Mesendoderm (in vitro differentiated cells): ENCODE results near the gene UGT2A1. TPM values are rescaled to one million over a fixed set of nuclear protein-coding genes. Genes with fewer than 3 reads are reported as not detected.
A peak's percentile ranks its signal among the peaks of the same experiment; 100 is the strongest.

ENCODE experiments used
- DNase-seq: peaks from one replicate; pipeline ENCODE4 v3.0.0; 2013
- H2AK5ac ChIP-seq: 2 replicates; pipeline ENCODE4 v1.6.1; 2013; ENCODE audit warnings: low read length, inconsistent platforms
- H2BK120ac ChIP-seq: 2 replicates; pipeline ENCODE4 v1.6.1; 2013; ENCODE audit warnings: low read depth, mild to moderate bottlenecking, low read length, moderate library complexity, mixed read lengths
- H2BK15ac ChIP-seq: replicated peaks from 2 replicates; pipeline ENCODE4 v1.6.1; 2013; ENCODE audit warnings: low read depth, mild to moderate bottlenecking, moderate library complexity
- H2BK5ac ChIP-seq: 2 replicates; pipeline ENCODE4 v1.6.1; 2013; ENCODE audit warnings: low read length, inconsistent platforms
- H3K18ac ChIP-seq: 2 replicates; pipeline ENCODE4 v1.6.1; 2013; ENCODE audit warnings: mild to moderate bottlenecking, low read length, mixed read lengths
- H3K23ac ChIP-seq: one replicate; pipeline ENCODE4 v1.6.1; 2013; ENCODE audit warnings: low read length
- H3K27ac ChIP-seq: 2 replicates; pipeline ENCODE4 v1.5.1; 2013; ENCODE audit warnings: low read depth, mild to moderate bottlenecking, inconsistent platforms, low read length, moderate library complexity
- H3K27me3 ChIP-seq: 2 replicates; pipeline ENCODE4 v1.6.1; 2013; ENCODE audit warnings: low read length, control low read depth, mild to moderate bottlenecking, inconsistent platforms; ENCODE audit not compliant: insufficient read depth, poor library complexity
- H3K36me3 ChIP-seq: 2 replicates; pipeline ENCODE4 v1.6.1; 2013; ENCODE audit warnings: low read length, inconsistent platforms; ENCODE audit not compliant: control insufficient read depth, insufficient read depth
- H3K4ac ChIP-seq: one replicate; pipeline ENCODE4 v1.6.1; 2013; ENCODE audit warnings: low read depth, mild to moderate bottlenecking, low read length, moderate library complexity
- H3K4me1 ChIP-seq: 2 replicates; pipeline ENCODE4 v1.6.1; 2013; ENCODE audit warnings: low read depth, low read length, inconsistent platforms; ENCODE audit not compliant: control insufficient read depth
- H3K4me2 ChIP-seq: 2 replicates; pipeline ENCODE4 v1.6.1; 2013; ENCODE audit warnings: low read length
- H3K4me3 ChIP-seq: 2 replicates; pipeline ENCODE4 v1.5.1; 2013; ENCODE audit warnings: mild to moderate bottlenecking, low read length
- H3K56ac ChIP-seq: one replicate; pipeline ENCODE4 v1.6.1; 2013; ENCODE audit warnings: low read length
- H3K79me1 ChIP-seq: 2 replicates; pipeline ENCODE4 v1.6.1; 2013; ENCODE audit warnings: low read length, inconsistent platforms
- H3K79me2 ChIP-seq: 2 replicates; pipeline ENCODE4 v1.6.1; 2013; ENCODE audit warnings: mild to moderate bottlenecking, low read length; ENCODE audit not compliant: control insufficient read depth, insufficient read depth
- H3K9ac ChIP-seq: 2 replicates; pipeline ENCODE4 v1.6.1; 2013; ENCODE audit warnings: low read length, inconsistent platforms
- H4K5ac ChIP-seq: one replicate; pipeline ENCODE4 v1.6.1; 2013; ENCODE audit warnings: low read length
- H4K8ac ChIP-seq: one replicate; pipeline ENCODE4 v1.6.1; 2013; ENCODE audit warnings: low read depth, mild to moderate bottlenecking, control low read depth, low read length, moderate library complexity
- WGBS: extraction: QIAGEN DNeasy Blood & Tissue Kit; methylation state at CpG from one replicate; pipeline ENCODE4 v1.1.7; 2013; ENCODE audit warnings: low lambda C conversion rate, missing lambda C conversion rate; ENCODE audit not compliant: insufficient coverage; ENCODE audit errors: extremely low coverage; 5-methylcytosine and 5-hydroxymethylcytosine counted together
- polyA plus RNA-seq, 2 experiments: library from polyadenylated mRNA; stranded (reverse); fragments of 200-250 nt; gene quantifications; one replicate each; pipeline ENCODE4 v1.2.3, GENCODE V29; 2013

UGT2A1 gene
- polyA plus RNA-seq (2013, experiment 1 of 2): 0.03 TPM
- polyA plus RNA-seq (2013, experiment 2 of 2): 0.04 TPM

DNA sequence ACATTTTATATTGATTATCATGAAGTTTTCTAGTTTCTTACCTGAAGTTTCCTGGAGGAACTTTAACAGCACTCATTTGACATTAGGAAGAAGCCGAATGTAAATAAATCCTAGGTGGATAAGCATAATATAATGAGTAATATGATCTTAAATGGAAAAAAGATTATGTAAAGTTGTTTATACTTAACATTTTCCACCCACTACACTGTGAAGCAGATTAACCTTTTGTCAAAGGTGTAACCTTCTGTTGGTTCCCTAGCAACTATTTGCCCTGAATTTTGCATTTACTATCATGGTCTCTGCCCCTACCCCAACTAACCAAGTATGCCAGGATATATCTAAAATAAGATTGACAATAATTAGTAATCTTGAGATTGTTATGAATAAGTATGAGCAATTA is at the start of gene UGT2A1:
UGT2A1 (minus strand) TSS at position 101 of the 400 bp plus-strand sequence. CDS start 5,603 bp downstream, outside the sequence.
- H3K4me2 ChIP-seq: no peak within 1 kb of the TSS
- H3K27me3 ChIP-seq: no peaks in the 10 kb centered on the region
- H4K8ac ChIP-seq: no peak within 1 kb of the TSS
- no peak within 1 kb of the TSS for H3K23ac ChIP-seq
- no peak within 1 kb of the TSS for H2BK120ac ChIP-seq
- DNase-seq: no peak
- H2BK15ac ChIP-seq: no peak within 1 kb of the TSS
- H4K5ac ChIP-seq: no peak within 1 kb of the TSS
- no peak within 1 kb of the TSS for H3K4me3 ChIP-seq
- WGBS: no CpG with 5 or more reads among the region's 1 CpG
- H3K4ac ChIP-seq: no peak within 1 kb of the TSS
- H3K36me3 ChIP-seq: no peaks in the 10 kb centered on the region
- no peak within 1 kb of the TSS for H3K9ac ChIP-seq
- H3K27ac ChIP-seq: no peak within 1 kb of the TSS
- no peak within 1 kb of the TSS for H3K18ac ChIP-seq
- H3K79me1 ChIP-seq: no peaks in the 10 kb centered on the region
- H3K79me2 ChIP-seq: no peaks in the 10 kb centered on the region
- no peak within 1 kb of the TSS for H2AK5ac ChIP-seq
- H3K56ac ChIP-seq: no peak within 1 kb of the TSS
- H3K4me1 ChIP-seq: no peaks in the 10 kb centered on the region
- H2BK5ac ChIP-seq: no peak within 1 kb of the TSS

- WGBS: 100% methylated on average over 1 of the region's 3 CpGs
- no peaks in the 10 kb centered on the region for H3K27me3 ChIP-seq
Observed at GRCh38 chr4:69702201-69702600, 49.2 kb upstream of the UGT2A1 start.

GRCh38 chr4:69701696-69702095 is 48.6 kb upstream of the UGT2A1 start:
- Histone ChIP-seq H3K9ac (no peak overlapping the region), H3K4me2 (no peak overlapping the region), H3K18ac (no peak overlapping the region), H2BK15ac (no peak overlapping the region), H3K4ac (no peak overlapping the region), H4K5ac (no peak overlapping the region), H3K4me3 (no peak overlapping the region), H4K8ac (no peak overlapping the region), H2BK5ac (no peak overlapping the region), H3K79me2 (no peaks in the 10 kb centered on the region), H3K36me3 (no peaks in the 10 kb centered on the region), H3K56ac (no peak overlapping the region), H2AK5ac (no peak overlapping the region), H2BK120ac (no peak overlapping the region), H3K4me1 (no peaks in the 10 kb centered on the region), H3K27me3 (no peaks in the 10 kb centered on the region), H3K23ac (no peak overlapping the region), H3K79me1 (no peaks in the 10 kb centered on the region), H3K27ac (no peak overlapping the region)
- no CpG with 5 or more reads among the region's 4 CpGs for WGBS
- DNase-seq: no peak

More at GRCh38 chr4:69702201-69702600, 49.2 kb upstream of the UGT2A1 start:
- Histone ChIP-seq H4K5ac (no peak overlapping the region), H3K18ac (no peak overlapping the region), H3K27ac (no peak overlapping the region), H3K23ac (no peak overlapping the region), H3K56ac (no peak overlapping the region), H2AK5ac (no peak overlapping the region), H3K9ac (no peak overlapping the region), H2BK120ac (no peak overlapping the region), H2BK15ac (no peak overlapping the region), H3K4ac (no peak overlapping the region), H3K4me3 (no peak overlapping the region), H3K79me1 (no peaks in the 10 kb centered on the region), H4K8ac (no peak overlapping the region), H3K4me2 (no peak overlapping the region), H3K36me3 (no peaks in the 10 kb centered on the region), H3K79me2 (no peaks in the 10 kb centered on the region), H2BK5ac (no peak overlapping the region), H3K4me1 (no peaks in the 10 kb centered on the region)
- no peak for DNase-seq

- no peak overlapping the region for H2BK120ac ChIP-seq
- H3K4me3 ChIP-seq: no peak overlapping the region
- no peak overlapping the region for H3K4ac ChIP-seq
- no peak overlapping the region for H2BK5ac ChIP-seq
- H3K23ac ChIP-seq: no peak overlapping the region
- no peak overlapping the region for H4K5ac ChIP-seq
- H3K27me3 ChIP-seq: no peaks in the 10 kb centered on the region
- H2BK15ac ChIP-seq: no peak overlapping the region
- no peaks in the 10 kb centered on the region for H3K79me2 ChIP-seq
- no peaks in the 10 kb centered on the region for H3K4me1 ChIP-seq
- WGBS: no CpG with 5 or more reads among the region's 1 CpG
- DNase-seq: no peak
- H3K56ac ChIP-seq: no peak overlapping the region
- H3K9ac ChIP-seq: no peak overlapping the region
- no peaks in the 10 kb centered on the region for H3K36me3 ChIP-seq
- no peak overlapping the region for H4K8ac ChIP-seq
- no peak overlapping the region for H3K18ac ChIP-seq
- H3K4me2 ChIP-seq: no peak overlapping the region
- no peak overlapping the region for H2AK5ac ChIP-seq
- no peaks in the 10 kb centered on the region for H3K79me1 ChIP-seq
- H3K27ac ChIP-seq: no peak overlapping the region
Observed at GRCh38 chr4:69697536-69698242, 44.6 kb upstream of the UGT2A1 start.

DNA sequence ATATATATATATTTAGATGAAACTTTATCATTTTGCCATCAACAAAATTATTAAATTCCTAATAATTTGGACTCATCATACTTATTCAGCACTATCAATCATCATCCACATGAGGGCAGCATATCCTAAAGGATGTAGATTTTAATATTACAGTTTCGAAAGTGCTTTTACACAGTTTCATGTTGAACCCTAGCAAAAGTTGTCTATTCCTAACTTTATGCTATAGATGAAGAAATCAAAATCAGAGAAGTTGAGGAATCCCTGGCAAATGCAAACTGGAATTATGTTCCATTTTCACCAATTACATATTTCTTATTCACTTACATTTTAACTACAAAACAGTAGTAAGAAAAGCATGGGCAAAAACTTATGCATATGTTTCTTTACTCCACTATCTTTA is 36.6 kb upstream of the UGT2A1 start:
- Histone ChIP-seq H3K4me3 (no peak overlapping the region), H2BK5ac (no peak overlapping the region), H3K9ac (no peak overlapping the region), H3K79me1 (no peaks in the 10 kb centered on the region), H2AK5ac (no peak overlapping the region), H3K27me3 (no peaks in the 10 kb centered on the region), H3K27ac (no peak overlapping the region), H4K8ac (no peak overlapping the region), H3K4ac (no peak overlapping the region), H3K18ac (no peak overlapping the region), H4K5ac (no peak overlapping the region), H2BK120ac (no peak overlapping the region), H3K23ac (no peak overlapping the region), H3K56ac (no peak overlapping the region), H3K36me3 (no peaks in the 10 kb centered on the region), H3K4me2 (no peak overlapping the region), H3K4me1 (no peaks in the 10 kb centered on the region), H2BK15ac (no peak overlapping the region), H3K79me2 (no peaks in the 10 kb centered on the region)
- WGBS: no CpG with 5 or more reads among the region's 1 CpG
- peak; percentile 12 for DNase-seq

DNA sequence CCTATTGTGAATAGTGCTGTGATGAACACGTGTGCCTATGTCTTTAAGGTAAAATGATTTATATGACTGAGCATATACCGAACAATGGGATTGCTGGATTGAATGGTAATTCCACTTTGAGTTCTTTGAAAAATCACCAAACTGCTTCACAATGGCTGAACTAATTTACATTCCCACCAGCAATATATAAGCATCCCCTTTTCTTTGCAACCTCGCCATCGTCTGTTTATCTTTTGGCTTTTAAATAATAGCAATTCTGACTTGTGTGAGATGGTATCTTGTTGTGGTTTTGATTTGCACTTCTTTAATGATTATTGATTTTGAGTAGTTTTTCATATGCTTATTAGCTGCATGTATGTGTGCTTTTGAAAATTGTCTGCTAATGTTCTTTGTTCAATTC is 31.8 kb upstream of the UGT2A1 start:
- Histone ChIP-seq H3K4me2 (no peak overlapping the region), H3K9ac (no peak overlapping the region), H3K4me3 (no peak overlapping the region), H2BK15ac (no peak overlapping the region), H2BK120ac (no peak overlapping the region), H3K27me3 (no peaks in the 10 kb centered on the region), H4K8ac (no peak overlapping the region), H2BK5ac (no peak overlapping the region), H3K79me2 (no peaks in the 10 kb centered on the region), H3K56ac (no peak overlapping the region), H3K4me1 (no peaks in the 10 kb centered on the region), H2AK5ac (no peak overlapping the region), H3K4ac (no peak overlapping the region), H3K18ac (no peak overlapping the region), H3K79me1 (no peaks in the 10 kb centered on the region), H3K27ac (no peak overlapping the region), H4K5ac (no peak overlapping the region), H3K23ac (no peak overlapping the region), H3K36me3 (no peaks in the 10 kb centered on the region)
- WGBS: no CpG with 5 or more reads among the region's 4 CpGs
- DNase-seq: no peak
